Esophagus muscularis mucosa (tissue), 4 donors: ENCODE results near the gene DHX30. TPM values are rescaled to one million over a fixed set of nuclear protein-coding genes. Genes with fewer than 3 reads are reported as not detected.

ENCODE experiments used
- DNase-seq: peaks from one replicate; pipeline ENCODE4 v3.0.0-alpha.2; 2017; ENCODE audit errors: extremely low spot score
- H3K27ac ChIP-seq, 4 donors: fragments of 200-600 bp; sonication (generic); replicated peaks in 1 of 4; 1 replicate in 3 of 4; 2 replicates in 1 of 4; pipeline ENCODE4 v1.5.1; 2016 to 2019; ENCODE audit warnings: mild to moderate bottlenecking in 1 of 4
- H3K27me3 ChIP-seq, 4 donors: fragments of 200-600 bp; sonication (generic); one replicate each; pipeline versions ENCODE4 v1.5.1 to v1.6.0; 2016 to 2019
- H3K36me3 ChIP-seq, 4 donors: fragments of 200-600 bp; sonication (generic); one replicate each; pipeline ENCODE4 v1.5.1; 2016 to 2019
- H3K4me1 ChIP-seq, 4 donors: fragments of 200-600 bp; sonication (generic); one replicate each; pipeline ENCODE4 v1.5.1; 2016 to 2019
- H3K4me3 ChIP-seq, 4 donors: fragments of 200-600 bp; sonication (generic); 1 replicate in 2 of 4; 2 replicates in 2 of 4; pipeline ENCODE4 v1.5.1; 2016 to 2019; ENCODE audit warnings: mild to moderate bottlenecking in 4 of 4, moderate library complexity in 1 of 4
- H3K9me3 ChIP-seq, 4 donors: fragments of 200-600 bp; sonication (generic); 1 replicate in 3 of 4; 2 replicates in 1 of 4; pipeline ENCODE4 v1.5.1; 2016 to 2019
- CTCF ChIP-seq, 3 experiments: fragments of 200-600 bp in 2 of 3; fragments of 450-650 bp in 1 of 3; sonication (generic) in 2 of 3; IDR thresholded peaks; one replicate each; pipeline ENCODE4 v1.5.1; 2017 to 2019; ENCODE audit warnings: antibody characterized with exemption in 3 of 3, mild to moderate bottlenecking in 2 of 3, moderate library complexity in 1 of 3
- EP300 ChIP-seq: sonication (generic); formaldehyde crosslinking; IDR thresholded peaks from one replicate; pipeline ENCODE4 v1.6.1; 2017; ENCODE audit warnings: antibody characterized with exemption
- POLR2A ChIP-seq: fragments of 450-650 bp; IDR thresholded peaks from one replicate; pipeline ENCODE4 v1.6.1; 2017; ENCODE audit warnings: antibody characterized with exemption, moderate library complexity, mild to moderate bottlenecking, low read depth
- POLR2AphosphoS5 ChIP-seq, 2 donors: sonication (generic); formaldehyde crosslinking; IDR thresholded peaks; one replicate each; pipeline ENCODE4 v1.6.1; 2017; ENCODE audit warnings: antibody characterized with exemption in 2 of 2
- WGBS: methylation state at CpG from one replicate; pipeline ENCODE4 v1.1.5; 2018; 5-methylcytosine and 5-hydroxymethylcytosine counted together
- intact Hi-C: fragments of 100-400 bp; cut with DNase I; formaldehyde crosslinking; loops from one replicate; pipeline ENCODE4 v1.15.1; 2023
- total RNA-seq, 4 donors: library from RNA; depleted of rRNA; stranded (reverse); fragments of >200 nt; gene quantifications; one replicate each; pipeline versions ENCODE4 v1.1.0 to v1.2.1, GENCODE V29; 2016

The DHX30 gene
- total RNA-seq, 4 donors from 2014 or later: 54.4 to 99.3 (median 80.0) TPM

- peaks cover 4 to 10% (median 5%) of the 10 kb centered on the region in 4 donors for H3K4me1 ChIP-seq
- no peaks in the 10 kb centered on the region for H3K36me3 ChIP-seq
- H3K9me3 ChIP-seq: no peaks in the 10 kb centered on the region
- intact Hi-C loops: no loop called here
- WGBS: 93% methylated on average over 15 of the region's 16 CpGs
- no peak overlapping the region for H3K27ac ChIP-seq
- DNase-seq: no peak
- H3K4me3 ChIP-seq: no peak overlapping the region
- TF ChIP-seq POLR2AphosphoS5 (IDR thresholded peaks at IDR 0.05): no peak
- no peak for TF ChIP-seq POLR2A
- H3K27me3 ChIP-seq: no peaks in the 10 kb centered on the region
Observed at GRCh38 chr3:47791193-47791855, 11.6 kb upstream of the DHX30 start.

- TF ChIP-seq POLR2A (no peak), POLR2AphosphoS5 (IDR thresholded peaks at IDR 0.05) (no peak), CTCF (IDR thresholded peaks at IDR 0.05) (no peak), EP300 (no peak)
- no peak for DNase-seq
- H3K36me3 ChIP-seq: no peaks in the 10 kb centered on the region
- H3K27me3 ChIP-seq: no peaks in the 10 kb centered on the region
- H3K9me3 ChIP-seq: no peaks in the 10 kb centered on the region
- H3K4me1 ChIP-seq: peaks cover 4 to 10% (median 5%) of the 10 kb centered on the region in 4 donors
- WGBS: 100% methylated on average over 2 of the region's 2 CpGs
- no peak overlapping the region for H3K27ac ChIP-seq
- no peak overlapping the region for H3K4me3 ChIP-seq
- intact Hi-C loops: no loop called here
Observed at GRCh38 chr3:47792699-47793098, 10.2 kb upstream of the DHX30 start.

GRCh38 chr3:47794544-47794943 is 8.4 kb upstream of the DHX30 start:
- WGBS: 76% methylated on average over 4 of the region's 4 CpGs
- Histone ChIP-seq H3K27me3 (no peaks in the 10 kb centered on the region), H3K4me1 (peaks cover 0 to under 1% (median under 1%) of the 10 kb centered on the region in 4 donors), H3K27ac (no peak overlapping the region), H3K4me3 (no peak overlapping the region), H3K9me3 (no peaks in the 10 kb centered on the region), H3K36me3 (no peaks in the 10 kb centered on the region)
- no peak for DNase-seq
- TF ChIP-seq EP300 (no peak), POLR2A (no peak), CTCF (IDR thresholded peaks at IDR 0.05) (no peak), POLR2AphosphoS5 (IDR thresholded peaks at IDR 0.05) (no peak)
- intact Hi-C loops: no loop called here

- TF ChIP-seq CTCF (IDR thresholded peaks at IDR 0.05): no peak
- no peak for TF ChIP-seq POLR2A
- TF ChIP-seq EP300: no peak
- TF ChIP-seq POLR2AphosphoS5 (IDR thresholded peaks at IDR 0.05): no peak
- Histone ChIP-seq H3K36me3 (no peaks in the 10 kb centered on the region), H3K4me3 (no peak overlapping the region), H3K4me1 (peaks cover 17 to 27% (median 20%) of the 10 kb centered on the region in 4 donors), H3K27me3 (no peaks in the 10 kb centered on the region), H3K27ac (no peak overlapping the region), H3K9me3 (no peaks in the 10 kb centered on the region)
- 69% methylated on average over 4 of the region's 4 CpGs for WGBS
- intact Hi-C loops: no loop called here
- DNase-seq: no peak
Observed at GRCh38 chr3:47799733-47800132, 3.2 kb upstream of the DHX30 start.

GRCh38 chr3:47803480-47804025 is 615 bp downstream of the DHX30 start:
- peak overlapping the region; percentile 83 to 100 (median 96) for H3K4me3 ChIP-seq
- WGBS: 0% methylated on average over 1 of the region's 20 CpGs
- peaks cover 18 to 32% (median 24%) of the 10 kb centered on the region in 4 donors for H3K4me1 ChIP-seq
- TF ChIP-seq POLR2A (no peak), EP300 (no peak), CTCF (IDR thresholded peaks at IDR 0.05) (no peak), POLR2AphosphoS5 (IDR thresholded peaks at IDR 0.05) (no peak)
- intact Hi-C loops: loop anchor here (2.0 kb wide), 1 partner anchor 21 kb away; no protein-coding TSS in a partner anchor
- H3K27me3 ChIP-seq: no peaks in the 10 kb centered on the region
- no peaks in the 10 kb centered on the region for H3K9me3 ChIP-seq
- peak overlapping the region; percentile 95 to 100 (median 100) for H3K27ac ChIP-seq
- peaks cover 20 to 34% (median 31%) of the 10 kb centered on the region in 4 donors for H3K36me3 ChIP-seq
- no peak for DNase-seq
